Stimulated activated CD4-positive, alpha-beta T cell treated with anti-CD3 and anti-CD28 coated beads, Interleukin-15, amount 100 ng/mL, for 48 hours (primary cell): ENCODE measurements around the gene ARID3C.

Source experiments
- DNase-seq, 2 donors: peaks; one replicate each; pipeline ENCODE4 v3.0.0-alpha.2; 2020; ENCODE audit warnings: low read depth in 2 of 2

The ARID3C gene

GRCh38 chr9:34594177-34594576 lies 34.7 kb downstream of the ARID3C start:
- no peak for DNase-seq

- DNase-seq: no peak
Observed at GRCh38 chr9:34592895-34593601, 35.8 kb downstream of the ARID3C start.

GRCh38 chr9:34591917-34592866 lies 36.7 kb downstream of the ARID3C start:
- DNase-seq: no peak

GRCh38 chr9:34591248-34591916 lies 37.5 kb downstream of the ARID3C start:
- DNase-seq: peak; percentile 49 to 69

- DNase-seq: no peak
Observed at GRCh38 chr9:34590381-34591247, 38.3 kb downstream of the ARID3C start.

GRCh38 chr9:34589636-34590380 lies 39.1 kb downstream of the ARID3C start, which contains the start of gene CNTFR:
CNTFR (minus strand) TSS chr9:34589724; CDS start chr9:34568981, 20,743 bp downstream.
- DNase-seq: no peak

- DNase-seq: no peak
Observed at GRCh38 chr9:34588671-34589635, 39.9 kb downstream of the ARID3C start.

- no peak for DNase-seq
Observed at GRCh38 chr9:34587271-34587670, 41.6 kb downstream of the ARID3C start.

- DNase-seq: no peak
Observed at GRCh38 chr9:34585946-34586669, 42.8 kb downstream of the ARID3C start.

- no peak for DNase-seq
Observed at GRCh38 chr9:34584970-34585369, 43.9 kb downstream of the ARID3C start.

GRCh38 chr9:34582787-34583186 lies 46.1 kb downstream of the ARID3C start:
- DNase-seq: no peak

- DNase-seq: no peak
Observed at GRCh38 chr9:34581318-34581717, 47.5 kb downstream of the ARID3C start.

GRCh38 chr9:34580358-34580757 lies 48.5 kb downstream of the ARID3C start:
- no peak for DNase-seq

- no peak for DNase-seq
Observed at GRCh38 chr9:34579808-34580163, 49.1 kb downstream of the ARID3C start.

- DNase-seq: no peak
Observed at GRCh38 chr9:34579104-34579807, 49.6 kb downstream of the ARID3C start.

- DNase-seq: no peak
Observed at GRCh38 chr9:34578241-34579103, 50.4 kb downstream of the ARID3C start.
